HEK293 (cell line): ENCODE results near the gene POC5.

ENCODE experiments used
- ZBTB7A ChIP-seq: fragments of 450-650 bp; formaldehyde crosslinking; IDR thresholded peaks from 2 replicates; pipeline ENCODE4 v1.5.1; 2016; ENCODE audit warnings: low read depth, missing biosample characterization, missing genetic modification characterization
- ZBTB8A ChIP-seq: fragments of 450-650 bp; formaldehyde crosslinking; IDR thresholded peaks from 2 replicates; pipeline ENCODE4 v1.5.1; 2016; ENCODE audit warnings: missing biosample characterization, missing genetic modification characterization
- ZNF324 ChIP-seq: fragments of 450-650 bp; formaldehyde crosslinking; IDR thresholded peaks from 2 replicates; pipeline ENCODE4 v1.5.1; 2016; ENCODE audit warnings: missing biosample characterization, missing genetic modification characterization
- ZNF510 ChIP-seq: fragments of 450-650 bp; formaldehyde crosslinking; IDR thresholded peaks from 2 replicates; pipeline ENCODE4 v1.5.1; 2018; ENCODE audit warnings: mild to moderate bottlenecking, missing genetic modification characterization, missing biosample characterization; ENCODE audit not compliant: insufficient replicate concordance
- TF ChIP-seq, protein P1 (sequence below): fragments of 450-650 bp; formaldehyde crosslinking; IDR thresholded peaks from 2 replicates; pipeline ENCODE4 v1.5.1; 2016; ENCODE audit warnings: missing biosample characterization, missing genetic modification characterization

DNA sequence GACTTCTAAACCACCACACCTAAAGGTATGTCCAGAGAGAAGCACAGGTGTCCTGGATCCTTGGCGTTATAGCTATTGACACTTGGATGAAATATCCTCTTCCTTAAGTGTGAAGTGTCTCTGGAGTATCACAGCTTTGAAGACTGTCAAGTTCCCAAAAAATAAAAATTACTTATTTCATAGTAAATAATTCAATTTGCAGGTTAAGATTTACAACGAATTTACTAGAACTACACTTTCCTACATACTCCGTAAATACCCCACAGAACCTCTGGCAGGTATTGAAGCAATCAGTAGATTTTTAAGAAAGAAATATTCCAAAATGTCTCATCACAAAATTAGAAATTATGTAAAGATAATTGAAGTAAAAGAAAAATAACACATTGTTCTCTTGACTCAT, 27.1 kb upstream of the POC5 start:
- TF ChIP-seq ZBTB8A (no peak), ZNF510 (tag by site-specific recombination) (no peak), ZBTB7A (tag by site-specific recombination) (no peak), ZNF324 (tag by site-specific recombination) (no peak)
- TF ChIP-seq, protein P1, sequence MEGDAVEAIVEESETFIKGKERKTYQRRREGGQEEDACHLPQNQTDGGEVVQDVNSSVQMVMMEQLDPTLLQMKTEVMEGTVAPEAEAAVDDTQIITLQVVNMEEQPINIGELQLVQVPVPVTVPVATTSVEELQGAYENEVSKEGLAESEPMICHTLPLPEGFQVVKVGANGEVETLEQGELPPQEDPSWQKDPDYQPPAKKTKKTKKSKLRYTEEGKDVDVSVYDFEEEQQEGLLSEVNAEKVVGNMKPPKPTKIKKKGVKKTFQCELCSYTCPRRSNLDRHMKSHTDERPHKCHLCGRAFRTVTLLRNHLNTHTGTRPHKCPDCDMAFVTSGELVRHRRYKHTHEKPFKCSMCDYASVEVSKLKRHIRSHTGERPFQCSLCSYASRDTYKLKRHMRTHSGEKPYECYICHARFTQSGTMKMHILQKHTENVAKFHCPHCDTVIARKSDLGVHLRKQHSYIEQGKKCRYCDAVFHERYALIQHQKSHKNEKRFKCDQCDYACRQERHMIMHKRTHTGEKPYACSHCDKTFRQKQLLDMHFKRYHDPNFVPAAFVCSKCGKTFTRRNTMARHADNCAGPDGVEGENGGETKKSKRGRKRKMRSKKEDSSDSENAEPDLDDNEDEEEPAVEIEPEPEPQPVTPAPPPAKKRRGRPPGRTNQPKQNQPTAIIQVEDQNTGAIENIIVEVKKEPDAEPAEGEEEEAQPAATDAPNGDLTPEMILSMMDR (tag by site-specific recombination): no peak
